Uterus (tissue), 2 donors: ENCODE data around the gene PPIE.

Experiments
- CTCF ChIP-seq, 4 experiments: fragments of 200-600 bp in 2 of 4; fragments of 450-650 bp in 2 of 4; sonication (generic) in 2 of 4; IDR thresholded peaks; one replicate each; pipeline ENCODE4 v1.5.1; 2016 to 2019; ENCODE audit warnings: antibody characterized with exemption in 4 of 4, mild to moderate bottlenecking in 2 of 4, moderate library complexity in 1 of 4
- POLR2A ChIP-seq, 2 donors: fragments of 450-650 bp; IDR thresholded peaks; one replicate each; pipeline ENCODE4 v1.6.1; 2016; ENCODE audit warnings: antibody characterized with exemption in 2 of 2, mild to moderate bottlenecking in 1 of 2, moderate library complexity in 1 of 2

GRCh38 chr1:39788758-39789570 lies 50.3 kb downstream of the PPIE start, which contains the start of gene BMP8B:
- no peak for TF ChIP-seq CTCF (IDR thresholded peaks at IDR 0.05)
- no peak for TF ChIP-seq POLR2A (IDR thresholded peaks at IDR 0.05)
